HG03432 (cell line): ENCODE data around the gene H2BK1.

Experiments used
- ATAC-seq: cut with Tn5 transposase; IDR thresholded peaks from one replicate; pipeline ENCODE4 v1.9.1; 2021; ENCODE audit warnings: mild to moderate bottlenecking, moderate library complexity; ENCODE audit not compliant: unreplicated experiment

Gene H2BK1

DNA sequence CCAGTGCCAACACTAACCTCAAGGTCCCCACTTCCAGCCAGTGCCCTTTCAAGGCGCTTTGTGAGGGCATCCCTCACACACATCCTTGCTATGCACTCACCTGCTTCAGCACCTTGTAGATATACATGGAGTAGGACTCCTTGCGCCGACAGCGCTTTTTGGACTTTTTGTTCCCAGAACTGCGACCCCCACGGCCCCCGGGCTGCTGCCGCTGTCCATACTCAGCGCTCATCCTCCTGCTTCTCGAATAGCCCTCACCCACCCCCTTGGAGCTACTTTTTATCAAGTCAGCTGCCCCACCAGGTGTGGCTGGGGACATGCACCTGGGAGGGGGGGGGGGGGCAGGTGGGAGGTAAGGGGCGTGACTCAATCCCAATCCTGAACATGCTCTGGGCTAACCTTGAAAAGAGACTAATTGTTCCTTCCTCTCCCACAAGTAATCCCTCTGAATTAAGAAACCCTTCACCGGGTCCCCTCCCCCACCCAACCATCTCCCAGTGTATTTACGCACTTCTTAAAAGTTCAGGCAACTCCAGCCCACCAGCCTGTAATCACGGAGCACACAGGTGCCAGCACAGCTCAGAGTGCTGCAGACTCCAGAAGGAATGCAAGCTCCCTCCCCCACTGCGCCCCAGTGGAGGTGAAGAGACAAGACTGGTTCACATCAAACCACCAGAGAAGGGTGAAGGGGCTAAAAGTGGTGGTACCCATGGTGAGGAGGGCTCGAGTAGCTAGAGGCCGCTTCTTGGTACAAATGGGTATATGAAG is at the start of gene H2BK1:
Gene H2BK1, minus strand, starts transcription at position 402 of the 768 bp plus-strand sequence. Its CDS starts 170 bp downstream, at position 232.
- ATAC-seq = no peak

DNA sequence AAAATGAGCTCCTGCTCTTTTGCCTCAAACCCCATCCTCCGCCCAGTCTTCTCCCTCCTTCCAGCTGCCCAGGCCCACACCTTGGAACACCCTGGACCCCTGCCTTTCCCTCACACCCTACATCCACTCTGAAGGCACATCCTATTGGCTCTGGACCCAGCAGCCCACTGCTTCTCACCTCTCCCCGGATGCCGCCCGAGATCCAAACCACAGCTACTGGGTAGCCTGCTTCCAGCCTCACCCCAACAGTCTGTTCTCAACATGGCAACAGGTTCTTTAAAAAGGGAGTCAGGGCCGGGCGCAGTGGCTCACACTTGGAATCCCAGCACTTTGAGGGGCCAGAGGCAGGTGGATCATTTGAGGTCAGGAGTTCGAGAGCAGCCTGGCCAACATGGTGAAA is 47.7 kb upstream of the H2BK1 start:
- ATAC-seq = no peak

DNA sequence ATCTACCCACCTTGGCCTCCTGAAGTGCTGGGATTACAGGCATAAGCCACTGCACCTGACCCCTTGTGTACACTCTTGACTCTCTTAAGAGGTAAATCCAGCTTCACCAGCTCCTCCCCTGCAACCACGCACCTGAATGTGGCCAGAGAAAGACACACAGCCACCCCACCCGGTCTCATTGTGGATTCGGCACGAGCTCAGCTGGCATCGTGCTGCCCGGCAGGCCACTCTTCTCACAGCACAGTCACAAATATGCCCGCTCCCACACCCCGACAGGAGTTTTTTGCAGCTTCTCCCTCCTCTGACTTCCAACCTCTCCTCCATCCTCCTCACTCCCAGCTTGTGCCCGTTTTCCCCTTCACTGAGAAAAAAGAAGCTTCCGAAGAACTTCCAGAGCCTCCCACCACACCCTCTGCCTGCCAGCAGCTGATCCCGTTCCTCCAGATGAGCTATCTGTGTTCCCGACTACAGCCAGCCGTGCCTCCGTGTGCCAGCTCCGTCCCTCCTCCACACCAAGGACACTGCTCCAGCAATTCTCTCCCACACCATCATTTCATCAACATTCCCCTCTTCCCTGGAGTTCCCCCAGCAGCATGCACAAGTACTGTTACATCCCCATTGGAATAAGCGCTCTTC is 46.2 kb upstream of the H2BK1 start:
- no peak for ATAC-seq

DNA sequence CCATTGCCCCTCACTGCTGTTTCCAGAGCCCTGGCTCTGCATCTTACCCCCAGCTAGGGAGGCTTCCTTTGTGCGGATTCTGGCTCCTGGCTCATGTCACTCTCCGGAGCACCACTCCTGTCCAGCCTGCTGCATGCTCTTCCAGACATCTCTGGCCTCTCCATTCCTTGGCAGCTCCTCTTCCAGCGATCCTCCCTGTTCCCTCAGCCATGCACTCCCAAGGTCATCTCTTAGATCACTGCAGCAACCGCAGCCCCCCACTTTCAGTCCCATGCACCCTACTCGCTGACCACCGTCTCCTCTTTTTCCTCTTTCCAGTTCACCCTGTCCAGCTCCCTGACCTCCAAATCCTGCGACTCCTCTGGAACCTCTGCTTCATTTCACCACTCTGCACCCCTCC is 45.1 kb upstream of the H2BK1 start:
- ATAC-seq = no peak

DNA sequence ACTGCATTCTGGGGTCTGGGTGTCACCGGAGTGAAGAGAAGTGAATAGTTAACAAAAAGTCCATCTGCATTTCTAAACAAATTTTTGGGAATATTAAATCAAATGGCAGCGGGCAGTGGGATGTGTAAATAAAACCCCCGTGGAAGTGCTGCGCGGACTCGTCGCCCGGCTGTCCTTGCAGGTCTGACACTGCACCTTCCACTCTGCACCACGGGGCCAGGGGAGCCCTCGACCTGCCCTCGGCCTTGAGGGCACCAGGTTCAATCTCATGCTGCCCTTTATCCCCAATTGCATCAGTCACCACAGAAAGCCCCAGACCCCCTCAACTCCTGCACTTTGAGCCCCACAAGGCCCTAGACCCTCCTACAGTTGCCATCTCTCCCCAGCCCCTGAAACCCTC is 44.6 kb upstream of the H2BK1 start:
- ATAC-seq = no peak

DNA sequence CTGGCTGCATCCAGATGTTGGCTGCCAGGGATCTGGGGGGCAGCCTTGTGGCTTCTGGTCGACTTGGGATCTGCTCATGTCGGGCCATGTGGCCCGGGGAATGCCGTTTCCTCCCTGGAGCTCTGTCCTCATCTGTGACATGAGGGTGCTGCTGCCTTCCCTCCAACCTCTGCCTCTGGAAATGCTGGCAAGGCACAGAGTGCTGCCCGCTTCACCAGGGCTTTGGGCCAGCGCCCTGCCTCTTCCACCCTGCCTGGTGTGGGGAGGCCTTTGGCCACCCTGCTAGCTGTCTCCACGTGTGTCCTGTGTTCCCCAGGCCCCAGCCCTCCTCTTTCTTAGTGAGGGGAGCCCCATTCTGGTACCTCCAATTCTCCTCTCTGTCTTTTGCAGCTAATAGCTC is 44.0 kb upstream of the H2BK1 start:
- ATAC-seq = no peak

DNA sequence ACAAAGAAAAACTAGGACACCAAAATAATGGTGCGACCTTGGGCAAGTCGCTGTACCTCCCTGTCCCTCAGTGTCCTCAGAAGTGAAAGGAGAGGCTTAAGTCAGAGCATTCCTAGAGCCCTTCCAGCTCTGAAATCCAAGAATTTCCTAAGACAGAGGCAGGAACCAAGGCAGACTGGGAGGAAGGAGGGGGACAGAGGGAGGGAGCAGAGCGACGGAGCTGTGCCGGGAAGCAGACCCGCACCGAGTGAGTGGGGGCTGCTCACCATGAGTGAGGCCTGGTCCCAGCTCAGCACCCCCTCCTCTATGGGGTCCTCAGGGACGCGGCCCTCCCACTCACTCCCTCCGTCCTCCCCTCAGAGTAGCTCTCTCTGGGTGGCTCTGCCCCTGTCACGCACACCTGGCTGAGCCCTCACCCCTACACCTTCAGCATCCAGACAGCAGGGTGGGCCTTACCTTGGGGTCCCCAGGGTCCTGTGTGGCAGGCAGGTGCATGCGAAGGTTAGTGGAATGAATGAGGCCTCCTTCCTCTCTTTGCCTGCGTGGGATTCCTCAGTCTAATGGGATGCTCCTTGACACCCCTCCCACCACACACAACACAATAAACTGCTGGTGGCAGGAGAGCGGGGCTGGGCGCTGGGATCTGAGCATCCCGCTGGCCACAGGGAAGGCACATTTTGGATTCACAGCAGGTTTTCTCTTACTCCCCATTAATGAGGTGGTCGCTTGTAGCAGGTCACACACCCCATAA is 42.8 kb upstream of the H2BK1 start:
- ATAC-seq = no peak

DNA sequence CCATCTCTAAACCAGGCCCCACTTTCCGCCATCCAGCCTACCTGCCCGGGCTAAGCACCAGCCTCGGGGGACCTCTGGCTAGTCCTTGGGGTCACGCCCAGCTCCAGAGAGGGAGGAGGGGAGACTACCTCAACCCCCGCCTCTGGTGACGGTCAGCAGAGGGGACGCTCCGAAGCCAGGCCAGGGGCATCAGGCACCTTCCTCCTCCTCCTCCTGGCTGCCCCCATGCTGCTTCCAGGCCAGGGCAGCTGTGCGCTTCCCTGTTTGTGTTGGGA is 42.2 kb upstream of the H2BK1 start:
- ATAC-seq = no peak

DNA sequence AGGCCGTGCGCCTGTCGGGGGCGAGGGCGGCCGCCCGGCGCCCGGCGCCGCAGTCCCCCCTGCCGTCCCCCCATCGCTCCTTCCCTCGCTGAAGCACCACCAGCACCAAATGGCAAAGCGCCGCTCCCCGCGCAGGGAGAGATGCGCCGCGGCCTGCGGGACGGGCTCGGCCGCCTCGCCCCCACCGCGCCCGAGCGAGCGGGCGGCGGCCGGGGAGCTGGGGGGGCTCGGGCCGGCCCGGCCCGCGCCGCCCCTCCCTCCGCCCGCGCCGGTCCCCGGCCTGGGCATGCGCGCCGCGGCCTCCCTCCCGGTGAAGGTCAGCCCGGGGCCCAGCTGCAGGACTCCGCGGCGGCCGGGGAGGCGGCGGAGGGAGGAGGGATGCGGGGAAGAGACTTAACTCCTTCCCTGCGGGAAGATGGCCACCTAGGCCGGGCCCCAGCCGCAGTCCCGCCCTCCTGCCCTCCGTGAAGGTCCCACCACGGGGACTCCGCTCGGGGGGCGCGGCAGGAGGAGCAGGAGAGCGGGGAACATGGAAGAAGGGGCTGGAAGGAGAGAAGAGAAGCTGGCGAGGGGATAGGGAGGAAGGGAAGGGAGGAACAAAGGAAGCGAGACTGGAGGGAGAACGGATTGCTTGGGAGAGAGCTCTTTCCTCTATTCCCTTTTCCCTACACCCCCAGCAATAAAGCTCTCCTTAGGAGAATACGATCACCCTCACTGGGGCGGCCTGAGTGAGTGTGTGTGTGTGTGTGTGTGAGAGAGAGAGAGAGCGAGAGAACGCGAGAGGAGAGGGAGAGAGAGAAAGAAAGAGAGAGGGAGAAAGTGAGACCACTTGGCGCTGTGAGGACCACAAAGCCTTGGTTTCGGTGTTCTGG is 41.6 kb upstream of the H2BK1 start:
- ATAC-seq = no peak

DNA sequence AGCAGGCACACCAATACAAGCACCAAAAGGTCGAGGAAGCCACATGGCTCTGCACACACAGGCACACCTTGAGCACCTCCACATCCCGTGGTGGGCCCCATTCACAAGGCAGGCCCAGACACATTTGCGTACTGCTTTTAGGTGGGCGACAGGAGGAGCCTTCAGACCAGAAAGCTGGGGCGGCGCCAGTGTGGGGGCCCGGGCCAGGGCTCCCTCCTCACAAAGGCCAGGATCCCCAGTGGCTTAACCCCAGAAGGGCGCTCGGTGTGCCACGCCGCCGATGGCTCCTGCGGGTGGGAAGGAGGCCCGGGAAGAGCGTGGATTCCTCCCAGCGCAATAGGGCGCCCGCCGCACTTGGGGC is 41.0 kb upstream of the H2BK1 start:
- no peak for ATAC-seq

DNA sequence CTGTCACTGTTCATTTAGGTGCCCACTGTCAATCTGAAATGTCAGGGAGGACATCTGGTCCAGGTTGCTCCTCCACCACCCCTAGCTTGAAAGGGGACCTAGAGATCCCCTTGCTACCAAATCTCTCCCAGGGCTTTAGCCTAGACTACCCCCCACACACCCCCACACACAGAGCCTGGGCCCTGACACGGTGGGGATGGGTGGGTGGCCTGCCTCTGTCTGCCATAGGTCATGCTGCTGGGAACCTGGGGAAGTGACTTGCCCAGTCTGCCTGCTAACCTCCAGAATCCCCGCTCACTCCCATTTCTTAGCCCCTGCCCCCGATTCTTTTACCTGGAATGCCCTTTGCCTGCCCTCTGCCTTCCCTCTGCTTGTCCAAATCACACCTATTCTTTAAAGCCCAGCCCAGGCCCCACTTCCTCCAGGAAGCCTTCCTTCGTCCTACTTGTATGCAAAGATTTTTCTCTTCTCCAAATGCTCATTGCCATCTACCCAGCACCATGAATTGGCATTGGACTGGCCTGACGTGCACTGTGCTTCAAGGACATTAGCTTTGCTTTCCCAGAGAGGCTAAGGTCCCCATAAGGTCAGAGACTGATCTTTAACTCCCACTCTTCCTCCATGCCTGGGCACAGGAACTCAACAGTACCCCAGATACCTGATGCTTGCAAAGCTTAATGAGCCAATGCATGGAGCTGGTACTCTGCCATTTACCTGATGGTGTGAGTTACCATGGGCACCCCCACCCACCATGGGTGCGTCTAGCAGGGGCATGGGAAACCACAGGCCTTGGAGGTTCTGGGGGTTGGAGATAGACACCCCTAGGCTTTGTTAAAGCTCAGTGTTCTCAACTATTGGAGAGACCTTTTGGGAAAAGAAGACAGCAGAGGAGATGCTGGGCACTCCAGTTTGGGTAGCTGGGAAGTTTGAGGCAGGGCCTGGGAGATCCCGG is 40.2 kb upstream of the H2BK1 start:
- ATAC-seq = no peak

DNA sequence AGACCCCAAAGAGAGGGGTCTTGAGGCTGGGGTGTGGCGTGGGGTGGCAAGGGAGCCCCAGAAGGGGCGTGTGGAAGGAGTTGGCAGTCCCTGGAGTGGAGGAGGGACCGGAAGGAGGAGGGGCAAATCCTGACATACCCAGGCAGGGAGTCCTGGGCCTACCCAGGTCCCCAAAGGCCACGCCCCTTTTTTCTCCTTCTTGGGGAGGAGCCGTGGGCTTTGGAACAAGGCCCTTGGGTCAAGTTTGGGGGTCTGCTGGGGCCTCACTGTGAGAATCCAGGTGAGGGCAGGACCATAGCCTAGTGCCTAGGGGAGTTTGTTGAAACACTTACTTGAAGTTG is 39.4 kb upstream of the H2BK1 start:
- no peak for ATAC-seq

DNA sequence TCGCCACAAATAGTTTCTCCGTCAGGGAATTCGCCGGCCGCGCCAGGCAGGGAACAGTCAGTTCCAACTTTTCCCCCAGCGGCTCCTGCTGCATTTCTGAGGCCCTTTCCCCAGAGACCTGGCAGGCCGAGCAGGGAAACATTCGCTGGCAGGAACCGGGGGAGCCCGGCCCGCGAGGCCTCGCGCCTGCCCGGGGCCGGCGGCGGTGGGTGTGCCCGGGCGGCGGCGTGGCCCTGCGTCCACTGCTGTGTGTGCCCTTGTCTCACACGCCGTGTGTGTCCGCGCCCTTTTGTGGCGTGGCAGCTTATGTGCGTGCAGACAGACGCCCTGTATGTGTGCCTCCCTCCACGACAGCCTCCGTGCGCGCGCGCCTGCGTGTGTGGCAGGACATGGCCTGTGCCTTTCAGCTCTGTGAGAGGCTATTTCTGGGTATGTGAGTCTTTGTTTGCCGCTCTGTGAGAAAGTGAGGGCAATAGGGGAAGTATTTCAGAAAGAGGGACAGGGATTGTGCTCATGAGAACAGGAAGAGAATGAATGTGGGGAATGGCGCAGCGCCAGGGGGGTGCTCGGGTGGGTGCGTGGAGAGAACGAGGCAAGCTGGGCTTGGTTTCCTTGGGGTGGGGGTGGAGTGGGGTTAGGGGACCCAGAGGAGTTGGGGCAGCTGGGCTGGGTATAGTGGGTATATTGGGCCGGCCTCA is 38.9 kb upstream of the H2BK1 start:
- ATAC-seq = no peak

DNA sequence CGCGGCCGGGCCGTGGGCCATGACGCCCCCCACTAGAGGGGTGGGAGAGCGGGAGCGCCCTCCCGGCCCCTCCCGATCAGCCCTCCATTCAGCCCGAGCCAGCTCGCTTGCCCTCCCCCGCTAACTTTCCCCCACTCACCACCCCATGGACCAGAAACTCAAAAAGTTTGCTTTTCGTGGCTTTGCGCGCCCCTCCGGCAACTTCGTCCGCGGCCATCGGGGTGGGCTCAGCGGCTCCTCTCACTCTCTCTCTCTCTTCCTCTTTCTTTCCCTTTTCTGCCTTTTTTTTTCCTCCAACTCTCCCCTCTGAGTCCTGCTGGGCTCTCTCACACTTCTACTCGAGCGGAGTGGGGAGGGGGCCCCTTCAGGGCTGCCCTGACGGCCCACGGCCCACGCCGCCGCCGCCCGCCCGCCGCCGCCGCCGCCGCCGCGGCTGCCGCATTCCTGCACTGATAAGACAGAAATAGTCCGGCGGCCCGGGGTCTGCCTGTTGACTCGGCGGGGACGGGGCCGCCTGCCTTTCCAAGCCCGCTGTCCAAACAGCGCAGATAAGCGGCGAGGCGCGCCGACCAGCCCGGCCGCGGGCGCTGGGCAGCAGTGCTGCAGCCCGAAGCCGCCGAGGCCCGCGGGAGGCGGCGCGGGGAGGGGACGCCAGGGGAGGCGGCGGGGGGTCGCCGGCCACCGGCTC is 38.2 kb upstream of the H2BK1 start, which contains the start of gene SMARCD3:
Gene SMARCD3, minus strand, starts transcription at position 349 of the 688 bp plus-strand sequence. Its CDS starts 132 bp downstream, at position 217.
- ATAC-seq = no peak

DNA sequence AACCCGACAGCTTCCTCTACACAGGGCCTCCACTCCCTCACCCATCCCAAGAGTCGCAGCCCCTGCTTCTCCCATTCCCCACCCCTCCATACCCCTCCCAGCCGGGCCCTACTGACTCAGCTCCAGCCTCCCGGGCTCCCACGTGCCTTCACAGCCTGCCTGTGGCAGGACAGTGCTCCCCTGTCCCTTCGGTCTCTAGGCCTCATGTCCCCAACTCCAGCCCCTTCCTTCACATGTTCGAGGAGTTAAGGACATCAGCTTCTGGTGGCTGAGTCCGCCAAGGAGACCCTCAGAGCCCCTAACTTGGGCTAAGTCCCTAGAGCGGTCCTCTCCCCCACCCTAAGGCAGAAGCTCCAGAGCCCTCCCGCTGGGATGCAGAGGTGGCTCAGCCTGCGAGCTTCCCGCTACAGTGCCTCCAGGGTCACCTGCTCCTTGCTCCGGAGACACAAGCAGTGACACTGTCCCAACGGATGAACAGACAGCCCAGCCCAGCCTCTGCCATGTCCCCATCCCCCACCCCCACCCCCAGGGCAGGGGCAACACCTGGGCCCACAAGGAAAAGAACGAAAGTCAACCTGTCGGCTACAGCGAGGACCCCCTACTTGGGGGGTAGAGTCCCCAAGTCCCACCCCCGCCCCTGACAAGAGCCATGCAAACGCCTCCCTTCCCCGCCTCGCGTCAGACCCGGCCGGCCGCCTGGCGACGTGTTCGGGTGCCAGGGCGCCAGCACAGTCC is 37.5 kb upstream of the H2BK1 start:
- ATAC-seq = no peak

DNA sequence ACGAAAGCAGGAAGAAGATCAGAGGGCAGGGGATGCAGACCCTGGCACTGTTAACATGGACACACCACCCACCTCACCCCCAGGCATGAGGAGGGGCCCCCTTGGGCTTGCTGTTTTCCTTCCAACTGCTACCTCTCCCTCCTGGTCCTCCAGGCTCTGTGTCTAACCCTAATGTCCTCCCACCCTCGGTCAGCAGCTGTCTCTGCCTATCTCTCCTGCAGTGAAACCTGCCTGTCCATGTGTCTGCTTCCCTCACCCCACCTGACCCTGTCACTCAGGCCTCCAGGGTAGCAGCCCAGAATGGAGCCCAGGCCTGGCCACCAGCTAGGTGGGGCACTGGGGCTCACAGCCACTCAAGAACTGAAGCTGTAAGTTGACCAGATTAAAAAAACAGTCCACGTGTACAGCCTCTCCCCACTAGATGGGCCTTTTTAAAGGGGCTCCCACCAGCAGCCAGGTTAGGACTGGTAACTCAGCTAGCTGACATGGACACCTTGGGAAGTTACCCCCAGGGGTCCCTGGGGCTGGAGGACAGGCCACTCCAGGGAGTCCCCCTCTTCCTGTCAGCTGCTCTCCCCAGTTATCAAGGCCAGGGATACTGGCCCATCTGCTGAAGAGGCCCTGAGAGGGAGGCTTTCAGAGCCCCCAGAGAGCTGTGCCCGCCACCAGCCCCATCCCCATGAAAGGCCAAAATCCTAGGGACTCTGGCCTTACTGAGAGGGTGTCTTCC is 36.7 kb upstream of the H2BK1 start:
- ATAC-seq = no peak

DNA sequence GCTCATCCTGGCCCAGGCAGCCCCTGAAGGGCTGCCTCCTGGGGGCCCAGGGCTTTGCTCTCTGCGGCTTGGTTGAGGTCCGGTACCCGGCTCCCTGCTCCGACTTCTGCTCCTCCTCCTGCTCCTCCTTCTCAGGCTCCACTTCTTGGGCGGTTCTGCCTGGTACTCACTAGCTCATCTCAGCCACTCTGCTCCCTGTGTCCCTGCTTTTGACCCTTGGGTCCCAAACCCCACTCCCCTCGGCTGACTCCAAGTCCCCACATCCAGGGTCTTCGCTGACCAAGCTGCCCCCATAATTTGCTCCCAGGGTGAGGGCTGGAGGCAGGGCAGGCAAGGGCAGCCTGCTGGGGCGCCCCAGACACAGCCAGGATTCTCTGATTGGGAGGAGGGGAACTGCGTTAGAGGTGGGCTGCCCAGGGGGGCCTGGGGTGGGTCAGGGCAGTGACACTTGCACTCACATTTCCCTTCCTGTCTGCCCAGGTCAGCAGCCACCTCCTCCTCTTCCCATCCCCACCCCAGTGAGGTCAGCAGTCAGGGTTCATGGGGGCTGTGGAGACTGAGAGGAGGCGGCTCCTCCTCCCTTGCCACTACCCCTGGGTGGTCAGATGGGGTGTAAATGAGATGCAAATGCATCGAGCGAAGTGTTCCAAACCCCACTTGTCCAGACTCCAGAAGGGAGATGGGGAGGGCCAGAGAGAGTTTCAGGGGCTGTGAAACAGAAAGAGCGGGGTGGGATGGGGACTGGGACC is 36.0 kb upstream of the H2BK1 start:
- no peak for ATAC-seq
